HepG2 (cell line): ENCODE measurements around the gene PPOX. TPM values are rescaled to one million over a fixed set of nuclear protein-coding genes. Genes with fewer than 3 reads are reported as not detected.
A peak's percentile ranks its signal among the peaks of the same experiment; 100 is the strongest.

Experiments used
- CAMTA2 ChIP-seq: sonication (generic); formaldehyde crosslinking; IDR thresholded peaks from 2 replicates; pipeline ENCODE4 v1.4.0; 2020; ENCODE audit warnings: mild to moderate bottlenecking, missing genetic modification reagents, borderline replicate concordance
- DNMT1 ChIP-seq: sonication (generic); formaldehyde crosslinking; IDR thresholded peaks from 2 replicates; pipeline ENCODE4 v1.5.1; 2020; ENCODE audit warnings: mild to moderate bottlenecking, missing genetic modification reagents
- ERF ChIP-seq: IDR thresholded peaks from 2 replicates; pipeline ENCODE4 v1.6.1; 2018; ENCODE audit warnings: missing biosample characterization, missing genetic modification reagents
- HDAC6 ChIP-seq: fragments of 200-600 bp; sonication (generic); IDR thresholded peaks from 2 replicates; pipeline ENCODE4 v1.7.0; 2017; ENCODE audit warnings: mild to moderate bottlenecking, antibody characterized with exemption, low read length, low read depth
- IRF1 ChIP-seq: sonication (generic); formaldehyde crosslinking; IDR thresholded peaks from 2 replicates; pipeline ENCODE4 v1.4.0; 2020; ENCODE audit warnings: low read depth, mild to moderate bottlenecking, missing genetic modification reagents
- RNF2 ChIP-seq: fragments of 450-650 bp; conservative IDR thresholded peaks from 2 replicates; pipeline ENCODE4 v1.6.1; 2016; ENCODE audit warnings: low read depth
- SOX6 ChIP-seq, 2 experiments: fragments of 450-650 bp in 1 of 2; sonication (generic) in 1 of 2; formaldehyde crosslinking in 1 of 2; IDR thresholded peaks; 2 replicates each; pipeline versions ENCODE4 v1.4.0 to v1.6.1; 2017 to 2020; ENCODE audit warnings: antibody characterized with exemption in 1 of 2, mild to moderate bottlenecking in 1 of 2, missing genetic modification reagents in 1 of 2
- SRF ChIP-seq: IDR thresholded peaks from 2 replicates; pipeline ENCODE4 v1.6.1; 2011; ENCODE audit warnings: mild to moderate bottlenecking, low read depth, low read length, moderate library complexity
- SYNCRIP ChIP-seq: fragments of 200-400 bp; formaldehyde crosslinking; IDR thresholded peaks from 2 replicates; pipeline ENCODE4 v1.6.1; 2018; ENCODE audit warnings: mild to moderate bottlenecking, low read depth, low read length; ENCODE audit not compliant: insufficient read depth
- TEAD2 ChIP-seq: sonication (generic); formaldehyde crosslinking; IDR thresholded peaks from 2 replicates; pipeline ENCODE4 v1.9.0; 2021; ENCODE audit warnings: missing genetic modification reagents
- ZNF232 ChIP-seq: sonication (generic); formaldehyde crosslinking; IDR thresholded peaks from 2 replicates; pipeline ENCODE4 v1.4.0; 2020; ENCODE audit warnings: missing genetic modification reagents, borderline replicate concordance
- ZNF335 ChIP-seq: sonication (generic); formaldehyde crosslinking; IDR thresholded peaks from 2 replicates; pipeline ENCODE4 v1.4.0; 2020; ENCODE audit warnings: missing genetic modification reagents
- ZNF34 ChIP-seq: sonication (generic); formaldehyde crosslinking; IDR thresholded peaks from 2 replicates; pipeline ENCODE4 v1.4.0; 2020; ENCODE audit warnings: mild to moderate bottlenecking, missing genetic modification reagents, borderline replicate concordance
- ZNF781 ChIP-seq: sonication (generic); formaldehyde crosslinking; IDR thresholded peaks from 2 replicates; pipeline ENCODE4 v1.5.1; 2020; ENCODE audit warnings: borderline replicate concordance, mild to moderate bottlenecking, missing genetic modification reagents; ENCODE audit errors: not compliant biosample characterization
- polyA plus RNA-seq, 8 experiments: library from polyadenylated mRNA; depleted of rRNA in 3 of 8; stranded (reverse) in 7 of 8; unstranded in 1 of 8; fragments of >200 nt; fragmentation: Illumina TruSeq in 4 of 8; extraction: Trizol in 4 of 8; gene quantifications; 2 replicates each; pipeline versions ENCODE4 v1.2.1 to v1.2.3, GENCODE V29; 2011 to 2016; ENCODE audit warnings: low read depth in 4 of 8, missing spikeins in 1 of 8, mixed read lengths in 1 of 8; ENCODE audit not compliant: insufficient read depth in 1 of 8
- total RNA-seq, 5 experiments: library from RNA; depleted of rRNA; stranded (reverse); fragments of >200 nt; fragmentation: Illumina TruSeq; extraction: Trizol; gene quantifications; 2 replicates each; pipeline ENCODE4 v1.2.3, GENCODE V29; 2016; ENCODE audit warnings: low read depth in 1 of 5
- TF ChIP-seq, protein P1 (sequence below): sonication (generic); formaldehyde crosslinking; IDR thresholded peaks from 2 replicates; pipeline ENCODE4 v1.4.0; 2020; ENCODE audit warnings: mild to moderate bottlenecking, missing genetic modification reagents
- TF ChIP-seq, protein P2 (sequence below): sonication (generic); formaldehyde crosslinking; IDR thresholded peaks from 2 replicates; pipeline ENCODE4 v1.8.0; 2022; ENCODE audit warnings: mild to moderate bottlenecking, missing genetic modification reagents, borderline replicate concordance
- TF ChIP-seq, protein P3 (sequence below): sonication (generic); formaldehyde crosslinking; conservative IDR thresholded peaks from 2 replicates; pipeline ENCODE4 v1.4.0; 2020; ENCODE audit warnings: missing genetic modification reagents
- TF ChIP-seq, protein P4 (sequence below): sonication (generic); formaldehyde crosslinking; IDR thresholded peaks from 2 replicates; pipeline ENCODE4 v1.4.0; 2020; ENCODE audit warnings: missing genetic modification reagents, mild to moderate bottlenecking, borderline replicate concordance

The PPOX gene
- total and polyA plus RNA-seq, 2 of the 13 experiments (the other 11 are each of a cell fraction or from before 2014, with no cell fraction given) = 15.5 to 27.7 TPM

DNA sequence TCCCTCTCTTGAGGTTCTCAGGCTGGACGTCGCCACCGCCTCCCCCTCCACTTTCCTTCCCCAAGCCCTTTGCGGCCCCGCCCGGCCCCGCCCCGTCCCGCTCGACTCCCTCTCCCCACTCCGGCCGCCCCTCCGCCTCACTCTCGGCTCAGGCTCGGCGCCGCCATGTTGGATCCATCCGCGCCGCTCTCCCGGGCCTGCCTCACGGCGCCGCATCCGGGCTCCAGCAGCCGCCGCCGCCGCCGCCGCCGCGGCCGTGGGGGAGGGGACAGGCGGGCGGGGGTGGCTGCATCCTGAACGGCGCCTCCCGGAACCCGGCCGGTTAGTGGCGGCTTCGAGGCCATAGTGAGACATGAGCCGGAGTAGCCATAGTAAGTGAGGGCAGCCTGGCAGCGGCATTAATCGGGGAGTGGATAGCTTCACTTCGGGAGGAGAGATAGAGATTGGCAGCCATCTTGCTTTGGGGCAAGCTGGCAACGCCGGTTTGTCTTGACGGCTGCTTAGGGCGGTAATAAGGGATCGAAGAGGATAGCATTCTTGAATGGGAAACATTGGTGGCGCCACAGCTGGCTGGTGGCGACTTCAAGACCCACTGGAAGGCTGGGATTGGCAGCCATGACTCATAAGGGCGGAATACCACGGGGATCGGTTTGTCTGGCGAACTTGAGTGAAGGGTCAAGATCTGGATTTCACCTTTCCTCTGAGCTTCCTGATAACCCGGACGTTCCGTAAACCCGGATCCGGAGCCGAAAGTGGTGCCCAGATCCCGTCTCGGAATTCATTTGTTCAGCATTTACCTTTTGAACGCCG, 33.6 kb upstream of the PPOX start, which contains the start of gene DEDD (continued):
- TF ChIP-seq ZNF34 (CRISPR knock-in tag) (no peak), ZNF232 (CRISPR knock-in tag) (no peak), IRF1 (no peak), SRF (no peak), SYNCRIP (no peak), ZNF335 (CRISPR knock-in tag) (no peak), ERF (no peak), RNF2 (no peak), CAMTA2 (CRISPR knock-in tag) (no peak), HDAC6 (no peak), DNMT1 (CRISPR knock-in tag) (no peak), ZNF781 (CRISPR knock-in tag) (no peak), SOX6 (IDR thresholded peaks at IDR 0.05) (no peak), SOX6 (CRISPR knock-in tag; IDR thresholded peaks at IDR 0.05) (peak; percentile 31), TEAD2 (CRISPR knock-in tag) (no peak)
- TF ChIP-seq, protein P1, sequence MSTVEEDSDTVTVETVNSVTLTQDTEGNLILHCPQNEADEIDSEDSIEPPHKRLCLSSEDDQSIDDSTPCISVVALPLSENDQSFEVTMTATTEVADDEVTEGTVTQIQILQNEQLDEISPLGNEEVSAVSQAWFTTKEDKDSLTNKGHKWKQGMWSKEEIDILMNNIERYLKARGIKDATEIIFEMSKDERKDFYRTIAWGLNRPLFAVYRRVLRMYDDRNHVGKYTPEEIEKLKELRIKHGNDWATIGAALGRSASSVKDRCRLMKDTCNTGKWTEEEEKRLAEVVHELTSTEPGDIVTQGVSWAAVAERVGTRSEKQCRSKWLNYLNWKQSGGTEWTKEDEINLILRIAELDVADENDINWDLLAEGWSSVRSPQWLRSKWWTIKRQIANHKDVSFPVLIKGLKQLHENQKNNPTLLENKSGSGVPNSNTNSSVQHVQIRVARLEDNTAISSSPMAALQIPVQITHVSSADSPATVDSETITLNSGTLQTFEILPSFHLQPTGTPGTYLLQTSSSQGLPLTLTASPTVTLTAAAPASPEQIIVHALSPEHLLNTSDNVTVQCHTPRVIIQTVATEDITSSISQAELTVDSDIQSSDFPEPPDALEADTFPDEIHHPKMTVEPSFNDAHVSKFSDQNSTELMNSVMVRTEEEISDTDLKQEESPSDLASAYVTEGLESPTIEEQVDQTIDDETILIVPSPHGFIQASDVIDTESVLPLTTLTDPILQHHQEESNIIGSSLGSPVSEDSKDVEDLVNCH (CRISPR knock-in tag) = no peak
- TF ChIP-seq, protein P2, sequence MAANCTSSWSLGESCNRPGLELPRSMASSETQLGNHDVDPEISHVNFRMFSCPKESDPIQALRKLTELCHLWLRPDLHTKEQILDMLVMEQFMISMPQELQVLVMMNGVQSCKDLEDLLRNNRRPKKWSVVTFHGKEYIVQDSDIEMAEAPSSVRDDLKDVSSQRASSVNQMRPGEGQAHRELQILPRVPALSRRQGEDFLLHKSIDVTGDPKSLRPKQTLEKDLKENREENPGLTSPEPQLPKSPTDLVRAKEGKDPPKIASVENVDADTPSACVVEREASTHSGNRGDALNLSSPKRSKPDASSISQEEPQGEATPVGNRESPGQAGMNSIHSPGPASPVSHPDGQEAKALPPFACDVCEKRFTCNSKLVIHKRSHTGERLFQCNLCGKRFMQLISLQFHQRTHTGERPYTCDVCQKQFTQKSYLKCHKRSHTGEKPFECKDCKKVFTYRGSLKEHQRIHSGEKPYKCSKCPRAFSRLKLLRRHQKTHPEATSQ (CRISPR knock-in tag) = no peak
- TF ChIP-seq, protein P3, sequence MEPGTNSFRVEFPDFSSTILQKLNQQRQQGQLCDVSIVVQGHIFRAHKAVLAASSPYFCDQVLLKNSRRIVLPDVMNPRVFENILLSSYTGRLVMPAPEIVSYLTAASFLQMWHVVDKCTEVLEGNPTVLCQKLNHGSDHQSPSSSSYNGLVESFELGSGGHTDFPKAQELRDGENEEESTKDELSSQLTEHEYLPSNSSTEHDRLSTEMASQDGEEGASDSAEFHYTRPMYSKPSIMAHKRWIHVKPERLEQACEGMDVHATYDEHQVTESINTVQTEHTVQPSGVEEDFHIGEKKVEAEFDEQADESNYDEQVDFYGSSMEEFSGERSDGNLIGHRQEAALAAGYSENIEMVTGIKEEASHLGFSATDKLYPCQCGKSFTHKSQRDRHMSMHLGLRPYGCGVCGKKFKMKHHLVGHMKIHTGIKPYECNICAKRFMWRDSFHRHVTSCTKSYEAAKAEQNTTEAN (CRISPR knock-in tag) = 0 out of 2 replicates have a peak, but pooled peaks have one; percentile 23
- TF ChIP-seq, protein P4, sequence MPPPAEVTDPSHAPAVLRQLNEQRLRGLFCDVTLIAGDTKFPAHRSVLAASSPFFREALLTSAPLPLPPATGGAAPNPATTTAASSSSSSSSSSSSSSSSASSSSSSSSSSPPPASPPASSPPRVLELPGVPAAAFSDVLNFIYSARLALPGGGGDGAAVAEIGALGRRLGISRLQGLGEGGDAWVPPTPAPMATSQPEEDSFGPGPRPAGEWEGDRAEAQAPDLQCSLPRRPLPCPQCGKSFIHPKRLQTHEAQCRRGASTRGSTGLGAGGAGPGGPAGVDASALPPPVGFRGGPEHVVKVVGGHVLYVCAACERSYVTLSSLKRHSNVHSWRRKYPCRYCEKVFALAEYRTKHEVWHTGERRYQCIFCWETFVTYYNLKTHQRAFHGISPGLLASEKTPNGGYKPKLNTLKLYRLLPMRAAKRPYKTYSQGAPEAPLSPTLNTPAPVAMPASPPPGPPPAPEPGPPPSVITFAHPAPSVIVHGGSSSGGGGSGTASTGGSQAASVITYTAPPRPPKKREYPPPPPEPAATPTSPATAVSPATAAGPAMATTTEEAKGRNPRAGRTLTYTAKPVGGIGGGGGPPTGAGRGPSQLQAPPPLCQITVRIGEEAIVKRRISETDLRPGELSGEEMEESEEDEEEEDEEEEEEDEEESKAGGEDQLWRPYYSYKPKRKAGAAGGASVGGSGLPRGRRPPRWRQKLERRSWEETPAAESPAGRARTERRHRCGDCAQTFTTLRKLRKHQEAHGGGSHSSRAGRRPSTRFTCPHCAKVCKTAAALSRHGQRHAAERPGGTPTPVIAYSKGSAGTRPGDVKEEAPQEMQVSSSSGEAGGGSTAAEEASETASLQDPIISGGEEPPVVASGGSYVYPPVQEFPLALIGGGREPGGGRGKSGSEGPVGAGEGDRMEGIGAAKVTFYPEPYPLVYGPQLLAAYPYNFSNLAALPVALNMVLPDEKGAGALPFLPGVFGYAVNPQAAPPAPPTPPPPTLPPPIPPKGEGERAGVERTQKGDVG (CRISPR knock-in tag) = no peak; the same call in 1 of the 2 replicates
